Measurements from ENCODE around the gene HECTD1.
"Not testable (repeated sequence)": the region's sequence is repeated elsewhere in the genome, so short reads cannot be mapped to it uniquely, and the experiment has no call there.

The HECTD1 gene

GRCh38 chr14:31206536-31207286, 882 bp downstream of the HECTD1 start:
- Mint-ChIP-seq H3K4me3 (peak overlapping the region; percentile 92), H3K27me3 (no peaks in the 10 kb centered on the region), H3K4me1 (peaks cover 68% of the 10 kb centered on the region)

DNA sequence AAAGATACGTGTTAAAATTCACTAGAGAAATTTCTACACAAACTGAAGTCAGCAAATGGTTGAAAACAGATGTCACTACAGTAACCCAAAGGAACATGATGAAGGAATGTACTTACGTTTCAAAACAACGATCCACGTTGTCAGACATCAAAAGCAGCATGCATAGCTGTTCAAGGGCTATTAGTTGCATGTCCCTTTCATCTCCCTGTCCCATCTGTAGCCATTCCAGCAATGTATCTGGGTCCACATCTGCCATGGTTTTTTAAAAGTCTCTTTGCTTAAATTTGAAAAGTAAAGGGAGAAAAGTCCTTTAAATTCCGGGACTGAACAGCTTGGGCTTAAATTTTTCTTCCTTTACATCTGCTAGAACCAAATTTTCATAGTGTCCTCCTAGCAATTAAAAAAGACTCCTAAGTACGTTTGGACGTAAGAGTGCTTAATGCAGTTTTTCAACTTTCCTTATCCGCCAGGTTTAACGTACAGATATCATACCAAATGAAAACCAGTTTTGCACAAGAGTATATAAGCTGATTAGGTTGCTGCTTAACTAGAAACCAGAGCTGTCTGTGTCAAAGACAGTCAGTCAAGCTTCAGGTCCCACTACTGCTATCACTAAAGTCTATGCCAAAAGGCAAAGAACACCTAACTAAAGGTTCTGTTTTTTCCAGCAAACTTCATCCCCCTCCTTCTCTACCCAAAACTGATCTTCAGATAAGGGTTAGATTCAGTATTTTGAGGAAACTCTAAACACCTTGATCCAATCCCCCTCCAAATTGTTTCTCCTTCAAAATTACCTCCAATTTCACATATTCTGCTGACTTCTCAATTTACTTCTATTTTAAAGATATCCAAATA, 1.7 kb downstream of the HECTD1 start:
- Mint-ChIP-seq H3K27me3 (no peaks in the 10 kb centered on the region), H3K27ac (peak overlapping the region; percentile 88), H3K4me3 (peak overlapping the region; percentile 92), H3K4me1 (peaks cover 69% of the 10 kb centered on the region), H3K36me3 (peaks cover 17% of the 10 kb centered on the region), H3K9me3 (no peaks in the 10 kb centered on the region)

More at GRCh38 chr14:31206536-31207286, 882 bp downstream of the HECTD1 start:
- H3K36me3 Mint-ChIP-seq, result peaks cover 15% of the 10 kb centered on the region
- H3K27ac Mint-ChIP-seq, result peak overlapping the region; percentile 88
- H3K9me3 Mint-ChIP-seq, result no peaks in the 10 kb centered on the region

DNA sequence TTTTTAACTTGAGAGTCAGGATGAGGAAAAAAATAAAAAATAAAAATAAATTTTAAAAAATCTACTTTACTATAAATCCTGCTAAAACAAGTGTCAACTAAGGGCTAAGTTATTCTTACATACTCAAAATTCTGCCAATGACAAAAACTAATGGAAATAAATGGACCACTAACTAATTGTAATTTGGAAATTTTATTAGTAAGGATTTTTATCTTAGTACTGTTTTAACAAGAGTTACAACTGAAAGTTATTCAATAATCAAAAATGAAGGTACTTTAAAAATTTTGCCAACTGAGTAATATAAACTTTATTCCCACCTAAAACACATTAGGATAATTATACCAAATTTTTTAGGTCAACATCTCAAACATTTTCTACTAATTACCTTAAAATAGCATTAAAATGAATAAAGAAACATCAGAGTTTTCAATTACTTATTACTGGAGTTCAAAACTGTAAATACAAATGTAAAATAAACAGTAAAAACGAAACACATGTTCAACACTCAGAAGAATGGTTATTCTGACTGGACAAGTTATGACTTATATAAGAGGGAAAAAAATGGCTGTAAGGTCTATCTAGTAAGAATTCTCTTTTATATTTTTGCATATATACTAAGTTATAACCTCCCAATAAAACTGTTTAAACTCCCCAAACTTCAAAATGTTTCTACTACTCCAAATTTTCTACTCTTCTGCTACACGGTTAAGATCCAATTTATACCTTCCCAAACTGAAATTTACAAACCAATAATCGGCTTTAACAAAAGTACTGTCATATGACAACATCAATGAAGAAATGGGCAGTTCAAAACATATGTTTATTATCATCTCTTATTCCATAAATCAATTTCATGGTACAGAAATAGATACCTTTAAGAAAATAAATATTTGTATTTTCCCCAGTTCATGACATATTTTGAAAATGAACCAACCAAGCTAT, 2.7 kb downstream of the HECTD1 start:
- peak overlapping the region; percentile 92 for H3K4me3 Mint-ChIP-seq
- H3K27ac Mint-ChIP-seq, result no peak overlapping the region
- H3K4me1 Mint-ChIP-seq, result peaks cover 67% of the 10 kb centered on the region
- peaks cover 20% of the 10 kb centered on the region for H3K36me3 Mint-ChIP-seq
- no peaks in the 10 kb centered on the region for H3K9me3 Mint-ChIP-seq
- no peaks in the 10 kb centered on the region for H3K27me3 Mint-ChIP-seq

- H3K27ac Mint-ChIP-seq, H3K27me3 Mint-ChIP-seq, H3K4me3 Mint-ChIP-seq, H3K9me3 Mint-ChIP-seq: not testable (repeated sequence)
- peaks cover 24% of the 10 kb centered on the region for H3K36me3 Mint-ChIP-seq
- peaks cover 65% of the 10 kb centered on the region for H3K4me1 Mint-ChIP-seq
Observed at GRCh38 chr14:31203899-31204592, 3.5 kb downstream of the HECTD1 start.

DNA sequence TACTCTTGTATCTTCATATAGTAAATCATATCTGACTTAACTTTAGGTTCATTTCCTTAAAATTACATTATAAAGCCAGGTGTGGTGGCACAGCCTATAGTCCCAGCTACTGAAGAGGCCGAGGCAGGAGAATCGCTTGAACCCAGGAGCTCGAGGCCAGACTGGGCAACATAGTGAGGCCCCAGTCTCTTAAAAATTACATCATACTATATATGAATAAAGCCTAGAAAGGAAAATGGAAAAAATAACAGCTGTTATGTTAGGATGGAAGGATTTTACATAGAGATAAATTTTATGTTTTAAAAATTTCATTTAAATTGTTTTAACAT, 4.2 kb downstream of the HECTD1 start:
- no peak overlapping the region for H3K27ac Mint-ChIP-seq
- H3K4me3 Mint-ChIP-seq, result no peak overlapping the region
- peaks cover 24% of the 10 kb centered on the region for H3K36me3 Mint-ChIP-seq

DNA sequence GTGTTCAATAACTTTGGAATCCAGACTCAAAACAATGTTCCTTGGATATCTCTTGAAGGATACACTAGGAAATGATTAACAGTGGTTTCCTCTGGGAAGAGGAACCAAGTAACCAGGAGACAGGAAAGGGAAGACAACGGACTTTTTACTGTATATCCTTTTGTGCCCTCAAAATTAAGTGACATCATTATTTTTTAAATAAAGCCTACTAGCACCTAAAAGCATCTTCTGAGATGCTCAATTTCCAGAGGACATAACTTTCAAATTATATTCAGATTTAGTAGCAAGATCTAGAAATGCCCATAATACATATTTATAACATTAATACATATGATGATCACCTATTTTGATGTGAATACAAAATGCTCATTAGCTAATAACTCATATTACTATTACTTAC, 6.5 kb downstream of the HECTD1 start:
- Mint-ChIP-seq H3K27ac (no peak overlapping the region), H3K36me3 (peaks cover 32% of the 10 kb centered on the region)

More for the DNA sequence above, 4.2 kb downstream of the HECTD1 start:
- Mint-ChIP-seq H3K27me3 (no peaks in the 10 kb centered on the region), H3K9me3 (no peaks in the 10 kb centered on the region), H3K4me1 (peaks cover 63% of the 10 kb centered on the region)

GRCh38 chr14:31200702-31200990, 6.9 kb downstream of the HECTD1 start:
- Mint-ChIP-seq H3K9me3 (no peaks in the 10 kb centered on the region), H3K36me3 (peaks cover 32% of the 10 kb centered on the region), H3K27ac (peak overlapping the region; percentile 48), H3K27me3 (no peaks in the 10 kb centered on the region), H3K4me1 (peaks cover 70% of the 10 kb centered on the region), H3K4me3 (no peak overlapping the region)

More for the DNA sequence above, 6.5 kb downstream of the HECTD1 start:
- no peaks in the 10 kb centered on the region for H3K9me3 Mint-ChIP-seq
- H3K4me1 Mint-ChIP-seq, result peaks cover 74% of the 10 kb centered on the region
- no peaks in the 10 kb centered on the region for H3K27me3 Mint-ChIP-seq
- no peak overlapping the region for H3K4me3 Mint-ChIP-seq

- H3K4me3 Mint-ChIP-seq, result no peak overlapping the region
- peaks cover 22% of the 10 kb centered on the region for H3K36me3 Mint-ChIP-seq
- no peaks in the 10 kb centered on the region for H3K9me3 Mint-ChIP-seq
- peak overlapping the region; percentile 20 for H3K27ac Mint-ChIP-seq
- no peaks in the 10 kb centered on the region for H3K27me3 Mint-ChIP-seq
- H3K4me1 Mint-ChIP-seq, result peaks cover 55% of the 10 kb centered on the region
Observed at GRCh38 chr14:31197671-31198070, 9.9 kb downstream of the HECTD1 start.

GRCh38 chr14:31196839-31197492, 10.6 kb downstream of the HECTD1 start:
- Mint-ChIP-seq H3K36me3 (peaks cover 18% of the 10 kb centered on the region), H3K27ac (no peak overlapping the region), H3K9me3 (no peaks in the 10 kb centered on the region), H3K4me3 (no peak overlapping the region), H3K4me1 (peaks cover 49% of the 10 kb centered on the region), H3K27me3 (no peaks in the 10 kb centered on the region)

GRCh38 chr14:31194661-31195060, 12.9 kb downstream of the HECTD1 start:
- Mint-ChIP-seq H3K27me3 (no peaks in the 10 kb centered on the region), H3K4me1 (peaks cover 44% of the 10 kb centered on the region), H3K4me3 (no peak overlapping the region), H3K9me3 (no peaks in the 10 kb centered on the region), H3K27ac (no peak overlapping the region), H3K36me3 (peaks cover 11% of the 10 kb centered on the region)

DNA sequence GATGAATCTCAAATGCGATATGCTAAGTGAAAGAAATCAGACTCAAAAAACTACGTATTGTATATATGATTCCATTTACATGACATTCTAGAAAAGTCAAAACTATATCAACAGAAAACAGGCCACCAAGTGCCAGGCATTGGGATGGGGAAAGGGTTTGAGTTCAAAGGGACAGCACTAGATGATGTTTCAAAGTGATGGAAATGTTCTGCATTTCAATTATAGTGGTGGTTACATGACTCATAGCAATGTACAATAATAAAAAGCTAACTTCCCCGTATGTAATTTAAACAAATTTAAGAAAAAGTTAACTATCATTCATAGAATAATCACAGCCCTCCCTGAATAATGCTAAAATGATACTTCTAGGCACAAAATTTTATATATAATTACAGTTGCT, 13.5 kb downstream of the HECTD1 start:
- Mint-ChIP-seq H3K27ac (peak overlapping the region; percentile 11), H3K36me3 (peaks cover 10% of the 10 kb centered on the region), H3K27me3 (no peaks in the 10 kb centered on the region), H3K4me1 (peaks cover 47% of the 10 kb centered on the region), H3K4me3 (no peak overlapping the region), H3K9me3 (no peaks in the 10 kb centered on the region)

DNA sequence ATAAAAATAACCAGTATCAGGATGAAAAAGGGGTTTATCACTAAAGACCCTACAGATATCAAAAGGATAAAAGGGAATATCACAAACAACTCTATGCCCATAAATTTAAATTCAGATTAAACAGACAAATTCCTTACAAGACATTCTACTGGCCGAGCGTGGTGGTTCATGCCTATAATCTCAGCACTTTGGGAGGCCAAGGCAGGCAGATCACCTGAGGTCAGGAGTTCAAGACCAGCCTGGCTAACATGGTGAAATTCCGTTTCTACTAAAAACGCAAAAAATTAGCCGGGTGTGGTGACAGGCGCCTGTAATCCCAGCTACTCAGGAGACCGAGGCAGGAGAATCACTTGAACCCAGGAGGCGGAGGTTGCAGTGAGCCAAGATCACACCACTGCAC, 15.0 kb downstream of the HECTD1 start:
- H3K27ac Mint-ChIP-seq, H3K27me3 Mint-ChIP-seq, H3K36me3 Mint-ChIP-seq, H3K4me3 Mint-ChIP-seq, H3K9me3 Mint-ChIP-seq: not testable (repeated sequence)
- peaks cover 45% of the 10 kb centered on the region for H3K4me1 Mint-ChIP-seq

DNA sequence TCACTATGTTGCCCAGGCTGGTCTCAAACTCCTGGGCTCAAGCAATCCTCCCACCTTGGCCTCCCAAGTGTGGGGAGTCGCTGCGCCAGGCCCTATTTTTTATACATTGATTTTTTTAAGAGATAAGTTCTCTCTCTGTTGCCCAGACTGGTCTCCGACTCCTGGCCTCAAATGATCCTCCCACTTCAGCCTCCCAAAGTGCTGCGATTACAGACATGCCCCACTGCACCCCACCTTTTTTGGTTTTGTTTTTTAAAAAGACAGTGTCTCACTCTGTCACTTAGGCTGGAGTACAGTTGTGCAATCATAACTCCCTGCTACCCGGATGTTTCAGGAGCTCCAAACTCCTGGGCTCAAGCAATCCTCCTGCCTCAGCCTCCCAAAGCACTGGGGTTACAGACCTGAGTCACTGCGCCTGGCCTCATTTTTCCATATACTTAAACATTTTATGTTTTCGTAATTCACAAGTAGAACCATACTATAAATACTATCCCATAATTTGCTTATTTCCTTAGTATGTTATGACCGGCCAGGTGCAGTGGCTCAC, 16.8 kb downstream of the HECTD1 start:
- Mint-ChIP-seq H3K9me3 (no peaks in the 10 kb centered on the region), H3K27ac (no peak overlapping the region), H3K4me1 (peaks cover 44% of the 10 kb centered on the region), H3K27me3 (no peaks in the 10 kb centered on the region), H3K36me3 (peaks cover 8% of the 10 kb centered on the region), H3K4me3 (no peak overlapping the region)

DNA sequence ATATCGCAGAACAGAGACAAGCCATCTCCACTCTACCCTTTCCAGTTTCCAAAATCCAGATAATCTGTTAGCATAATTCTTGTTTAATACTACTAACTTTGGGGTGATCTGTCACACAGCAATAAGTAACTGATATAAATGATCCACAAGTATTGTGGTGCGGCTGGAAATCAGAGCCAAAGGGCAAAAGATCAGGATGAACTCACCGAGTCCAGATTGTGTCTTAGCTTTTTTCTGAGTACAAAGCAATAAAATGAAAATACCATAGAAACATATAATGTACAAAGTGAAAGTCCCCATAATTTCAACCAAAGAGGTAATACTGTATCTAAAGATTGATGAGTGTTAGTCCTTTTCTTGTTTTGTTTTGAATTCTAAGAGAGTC, 17.4 kb downstream of the HECTD1 start:
- Mint-ChIP-seq H3K36me3 (peaks cover 10% of the 10 kb centered on the region), H3K4me1 (peaks cover 44% of the 10 kb centered on the region), H3K4me3 (no peak overlapping the region), H3K27me3 (no peaks in the 10 kb centered on the region), H3K9me3 (no peaks in the 10 kb centered on the region), H3K27ac (peak overlapping the region; percentile 41)

Data from activated naive CD4-positive, alpha-beta T cell treated with anti-CD3 and anti-CD28 coated beads, Interleukin-2, amount 50 U/mL, for 24 hours (primary cell).